Fibroblast of villous mesenchyme (primary cell): ENCODE results near the gene GLIPR2. TPM values are rescaled to one million over a fixed set of nuclear protein-coding genes. Genes with fewer than 3 reads are reported as not detected.
"Not testable (repeated sequence)": the region's sequence is repeated elsewhere in the genome, so short reads cannot be mapped to it uniquely, and the experiment has no call there.

Experiments
- DNase-seq: peaks from one replicate; pipeline ENCODE4 v3.0.0-alpha.2; 2010; ENCODE audit warnings: low read depth
- H3K4me3 ChIP-seq: 2 replicates; pipeline ENCODE4 v1.5.1; 2011; ENCODE audit warnings: low read depth, mild to moderate bottlenecking, low read length
- CTCF ChIP-seq: IDR thresholded peaks from 2 replicates; pipeline ENCODE4 v1.5.1; 2012; ENCODE audit warnings: low read depth, mild to moderate bottlenecking, low read length; ENCODE audit not compliant: insufficient read depth
- total RNA-seq: library from RNA; depleted of rRNA; stranded (reverse); fragments of >200 nt; gene quantifications from 2 replicates; pipeline ENCODE4 v1.2.3, GENCODE V29; 2012

The GLIPR2 gene
- total RNA-seq, 1 donor: 29.4 TPM

GRCh38 chr9:36177571-36177970, 41.0 kb downstream of the GLIPR2 start:
- DNase-seq: no peak
- TF ChIP-seq CTCF: no peak

GRCh38 chr9:36180243-36180642, 43.7 kb downstream of the GLIPR2 start:
- H3K4me3 ChIP-seq, DNase-seq: not testable (repeated sequence)

More at GRCh38 chr9:36177571-36177970, 41.0 kb downstream of the GLIPR2 start:
- H3K4me3 ChIP-seq: no peak overlapping the region

- H3K4me3 ChIP-seq: no peak overlapping the region
- no peak for DNase-seq
- TF ChIP-seq CTCF: no peak
These were observed 50.9 kb downstream of the GLIPR2 start for GRCh38 chr9:36187414-36187813.

GRCh38 chr9:36188212-36188611, 51.7 kb downstream of the GLIPR2 start:
- no peak for TF ChIP-seq CTCF
- no peak overlapping the region for H3K4me3 ChIP-seq
- DNase-seq: no peak

- DNase-seq: no peak
- TF ChIP-seq CTCF: no peak
- H3K4me3 ChIP-seq: peak overlapping the region; percentile 93
These were observed 53.4 kb downstream of the GLIPR2 start for GRCh38 chr9:36189976-36190375.

- peak; percentile 55 for TF ChIP-seq CTCF
- peak within 1 kb of the TSS; percentile 93 for H3K4me3 ChIP-seq
- DNase-seq: peak; percentile 99
These were observed 54.1 kb downstream of the GLIPR2 start, which contains the start of gene CLTA for GRCh38 chr9:36190388-36191289. TSS of gene CLTA (plus strand) at chr9:36190921. CDS start at chr9:36191057, 136 bp downstream.

- no peak for TF ChIP-seq CTCF
- peak overlapping the region; percentile 93 for H3K4me3 ChIP-seq
- DNase-seq: peak; percentile 48
These were observed 54.7 kb downstream of the GLIPR2 start for GRCh38 chr9:36191290-36191645.
